H1 (cell line): ENCODE results near the gene FOXA2.

ENCODE experiments used
- BCL11A ChIP-seq, 2 experiments: IDR thresholded peaks; one replicate each; pipeline ENCODE4 v1.6.1; 2011; ENCODE audit warnings: low read depth in 2 of 2, low read length in 2 of 2, mild to moderate bottlenecking in 2 of 2
- CHD2 ChIP-seq: IDR thresholded peaks from 2 replicates; pipeline ENCODE4 v1.6.1; 2012; ENCODE audit warnings: low read length, improper control_type of control experiment
- EZH2 ChIP-seq: fragments of 200-600 bp; sonication (generic); IDR thresholded peaks from 2 replicates; pipeline ENCODE4 v1.7.1; 2012; ENCODE audit warnings: low read depth, mild to moderate bottlenecking, moderate library complexity, low read length, inconsistent platforms; ENCODE audit not compliant: severe bottlenecking
- HDAC2 ChIP-seq, 2 experiments: fragments of 300-600 bp in 1 of 2; sonication (generic) in 1 of 2; IDR thresholded peaks; 2 replicates each; pipeline ENCODE4 v1.6.1; 2011 to 2012; ENCODE audit warnings: low read depth in 2 of 2, low read length in 2 of 2, mild to moderate bottlenecking in 2 of 2, moderate library complexity in 2 of 2, borderline replicate concordance in 1 of 2, inconsistent platforms in 1 of 2
- TF ChIP-seq, protein P1 (sequence below), 3 experiments: IDR thresholded peaks; 1 replicate in 2 of 3; 2 replicates in 1 of 3; pipeline versions ENCODE4 v1.5.1 to v1.6.1; 2011; ENCODE audit warnings: low read length in 3 of 3, mild to moderate bottlenecking in 3 of 3, inconsistent platforms in 2 of 3, low read depth in 1 of 3, moderate library complexity in 1 of 3; ENCODE audit not compliant: insufficient read depth in 1 of 3; ENCODE audit errors: control extremely low read depth in 1 of 3

DNA sequence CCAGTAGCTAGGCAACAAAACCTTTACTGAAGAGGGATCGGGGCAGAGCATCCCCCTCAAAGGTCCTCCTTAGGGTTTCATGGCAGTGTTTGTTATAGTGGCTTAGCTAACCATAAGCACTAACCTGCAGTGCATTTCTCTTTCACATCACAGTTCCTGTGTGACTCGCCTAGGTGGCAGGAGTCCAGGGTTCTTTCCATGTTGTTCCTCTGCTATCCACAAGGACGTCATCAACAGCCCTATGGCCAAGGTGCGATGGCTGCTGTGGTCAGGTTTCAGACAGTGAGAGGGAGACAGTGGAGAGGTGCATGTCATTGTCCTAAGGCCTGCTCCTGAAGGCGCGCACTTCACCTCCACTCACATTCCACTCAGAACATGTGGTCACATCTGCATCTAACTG lies 38.8 kb upstream of the FOXA2 start:
- TF ChIP-seq BCL11A (IDR thresholded peaks at IDR 0.05; ENCODE audit: low read depth in 2 of 2, low read length in 2 of 2) (no peak), HDAC2 (IDR thresholded peaks at IDR 0.05; ENCODE audit: borderline replicate concordance in 1 of 2, low read depth in 2 of 2, low read length in 2 of 2) (no peak), CHD2 (no peak), EZH2 (no peak)
- TF ChIP-seq, protein P1, sequence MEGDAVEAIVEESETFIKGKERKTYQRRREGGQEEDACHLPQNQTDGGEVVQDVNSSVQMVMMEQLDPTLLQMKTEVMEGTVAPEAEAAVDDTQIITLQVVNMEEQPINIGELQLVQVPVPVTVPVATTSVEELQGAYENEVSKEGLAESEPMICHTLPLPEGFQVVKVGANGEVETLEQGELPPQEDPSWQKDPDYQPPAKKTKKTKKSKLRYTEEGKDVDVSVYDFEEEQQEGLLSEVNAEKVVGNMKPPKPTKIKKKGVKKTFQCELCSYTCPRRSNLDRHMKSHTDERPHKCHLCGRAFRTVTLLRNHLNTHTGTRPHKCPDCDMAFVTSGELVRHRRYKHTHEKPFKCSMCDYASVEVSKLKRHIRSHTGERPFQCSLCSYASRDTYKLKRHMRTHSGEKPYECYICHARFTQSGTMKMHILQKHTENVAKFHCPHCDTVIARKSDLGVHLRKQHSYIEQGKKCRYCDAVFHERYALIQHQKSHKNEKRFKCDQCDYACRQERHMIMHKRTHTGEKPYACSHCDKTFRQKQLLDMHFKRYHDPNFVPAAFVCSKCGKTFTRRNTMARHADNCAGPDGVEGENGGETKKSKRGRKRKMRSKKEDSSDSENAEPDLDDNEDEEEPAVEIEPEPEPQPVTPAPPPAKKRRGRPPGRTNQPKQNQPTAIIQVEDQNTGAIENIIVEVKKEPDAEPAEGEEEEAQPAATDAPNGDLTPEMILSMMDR (IDR thresholded peaks at IDR 0.05; ENCODE audit: control extremely low read depth in 1 of 3, insufficient read depth in 1 of 3, low read depth in 1 of 3, low read length in 3 of 3), result peak; percentile 39 to 74 (median 63)
